Cardiac septum (tissue), 1 donor: Measurements from ENCODE around the gene LMAN1L. TPM values are rescaled to one million over a fixed set of nuclear protein-coding genes. Genes with fewer than 3 reads are reported as not detected.

ENCODE experiments used
- DNase-seq: peaks from one replicate; pipeline ENCODE4 v3.0.0-alpha.2; 2020; ENCODE audit warnings: low spot score
- intact Hi-C: fragments of 100-400 bp; cut with DNase I; formaldehyde crosslinking; loops from one replicate; pipeline ENCODE4 v1.14.0; 2022
- microRNA-seq: library from miRNA; unstranded; fragments of <30 nt; microRNA quantifications from one replicate; pipeline ENCODE4 v1.2.0, GENCODE V29; 2020
- total RNA-seq: library from RNA; stranded (reverse); fragmentation: NEBNext Ultra II Directional; extraction: Animal tissue kit (Norgen Biotek cat#: 25700); gene quantifications from one replicate; pipeline ENCODE4 v1.2.1, GENCODE V29; 2021
- donor health status: DM: no; HTN: no; CAD: no.

The LMAN1L gene
- total RNA-seq, 1 donor from 2014 or later = 7.9 TPM

- intact Hi-C loops = no loop called here
- DNase-seq = no peak
These were observed 55.4 kb downstream of the LMAN1L start for GRCh38 chr15:74868059-74868458.

- intact Hi-C loops = no loop called here
These were observed 56.7 kb downstream of the LMAN1L start for GRCh38 chr15:74869372-74869725.

DNA sequence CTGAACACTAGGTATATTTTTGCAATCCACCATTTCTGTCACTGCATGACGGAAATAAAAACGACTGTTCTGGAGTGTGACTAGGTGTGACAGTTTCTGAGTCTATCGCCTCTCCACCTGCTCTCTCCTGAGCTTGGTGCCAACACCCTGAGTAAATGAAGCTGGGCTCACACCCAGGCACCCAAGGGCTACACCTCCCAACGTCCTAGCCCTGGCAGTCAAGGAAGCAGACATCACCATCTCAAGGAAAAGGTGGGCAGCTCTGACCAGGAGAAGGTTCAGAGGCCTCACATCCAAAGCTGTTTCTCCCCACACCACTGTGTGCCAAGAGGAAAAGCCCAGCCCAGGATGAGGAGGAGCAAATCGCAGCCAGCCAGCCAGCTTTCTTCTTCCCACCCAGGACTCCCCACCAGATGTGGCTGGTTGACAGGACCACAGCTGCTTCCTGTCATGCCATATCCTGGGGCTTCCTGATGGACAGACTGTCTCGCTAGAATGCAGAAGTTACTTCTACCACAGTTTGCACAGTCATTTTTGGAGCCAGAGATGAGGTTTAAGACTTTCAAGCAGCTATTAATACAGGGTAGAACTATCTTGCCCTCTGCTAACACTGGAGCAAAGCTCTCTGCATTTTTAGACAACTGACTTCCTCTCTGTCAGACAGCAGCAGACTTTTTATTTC, 57.2 kb downstream of the LMAN1L start:
- DNase-seq = peak; percentile 81
- intact Hi-C loops = no loop called here

More at GRCh38 chr15:74869372-74869725, 56.7 kb downstream of the LMAN1L start:
- DNase-seq = no peak

DNA sequence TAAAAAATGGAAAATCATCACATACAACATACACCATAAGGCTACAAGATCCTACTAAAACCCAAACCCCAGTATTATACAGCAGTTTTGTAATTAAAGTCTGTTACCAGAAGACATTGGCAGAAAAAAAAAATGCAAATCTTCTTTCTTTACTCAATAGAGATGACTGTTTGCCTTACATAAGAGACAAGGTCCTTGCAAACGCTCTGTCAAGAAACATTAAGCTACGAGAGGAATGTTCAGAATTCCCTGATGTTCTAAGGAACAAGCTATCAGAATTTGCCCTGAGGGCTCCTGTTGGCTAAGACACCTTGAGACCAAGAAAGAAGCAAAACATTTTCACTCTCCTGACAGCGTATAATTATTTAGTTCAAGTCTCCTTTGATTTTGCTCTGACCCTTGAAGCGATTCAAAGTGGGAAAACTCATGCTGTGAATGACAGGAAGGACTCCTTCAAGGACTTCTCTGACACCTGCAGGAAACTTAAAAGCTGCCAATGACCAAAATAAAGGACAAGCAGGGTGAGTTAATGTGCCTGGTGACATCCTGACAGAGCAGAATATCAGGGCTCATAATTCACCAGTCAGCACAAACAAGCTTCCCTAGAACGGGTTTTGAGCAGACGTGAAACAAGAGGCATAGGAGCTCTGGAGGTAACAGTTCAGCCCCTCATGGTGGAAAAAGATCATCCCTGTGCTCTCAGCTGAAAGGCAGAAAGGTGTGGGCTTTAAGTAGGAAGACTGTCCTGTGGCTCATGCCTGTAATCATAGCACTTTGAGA, 58.0 kb downstream of the LMAN1L start:
- no peak for DNase-seq
- intact Hi-C loops = no loop called here

DNA sequence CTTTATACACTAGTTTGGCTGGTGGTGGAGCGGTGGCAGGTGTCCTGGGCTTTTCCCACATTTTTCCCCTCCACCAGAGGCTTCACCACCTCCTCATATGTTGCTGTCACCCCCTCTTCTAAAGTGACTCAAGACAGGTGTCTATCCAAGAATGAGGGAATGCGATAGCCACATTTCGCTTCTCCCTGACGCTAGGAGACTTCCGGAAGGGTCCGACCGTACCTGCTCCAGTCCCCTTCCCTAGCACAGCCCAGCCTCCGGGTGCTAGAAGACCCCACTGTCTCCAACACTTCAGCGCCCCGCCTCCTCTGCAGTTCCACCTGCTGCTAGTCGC, 60.0 kb downstream of the LMAN1L start:
- intact Hi-C loops = loop anchor here (2.0 kb wide), 1 partner anchor 34 kb away; the partner anchor contains the start of gene FAM219B
- DNase-seq = no peak

DNA sequence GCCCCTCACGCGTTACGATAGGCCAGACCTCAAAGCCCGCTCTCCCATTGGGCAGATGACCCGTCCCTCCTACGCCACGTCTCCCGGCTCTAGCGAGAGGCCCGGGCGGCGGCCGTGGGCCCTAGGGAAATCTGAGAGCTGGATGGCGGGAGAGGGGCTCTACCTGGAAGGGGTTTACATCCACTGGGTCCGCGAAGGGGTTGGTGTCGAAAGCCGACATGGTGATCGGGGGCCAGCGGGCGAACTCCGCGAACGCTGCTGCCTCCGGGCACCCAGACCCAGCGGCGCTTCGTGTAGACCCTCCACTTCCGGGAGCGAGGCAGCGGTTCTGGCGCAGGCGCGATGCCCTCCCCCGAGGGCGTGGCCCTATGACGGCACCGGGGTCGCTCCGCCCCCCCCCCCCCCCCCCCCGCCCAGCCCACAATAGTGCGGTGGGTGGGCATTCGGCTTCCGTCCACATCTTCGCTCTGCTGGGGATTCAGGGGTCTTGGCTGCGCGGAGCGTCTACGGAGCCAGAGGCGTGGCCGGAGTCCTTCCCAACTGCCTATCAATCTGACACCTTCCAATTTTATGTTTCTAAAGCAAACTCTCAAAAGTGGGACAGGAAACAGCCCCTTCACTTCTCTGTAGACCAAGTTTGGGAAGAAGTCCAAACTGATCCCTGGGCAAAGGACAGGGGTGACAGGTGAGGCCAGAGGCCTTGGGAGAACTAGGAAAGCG, 60.6 kb downstream of the LMAN1L start, which contains the start of gene SCAMP2:
Gene SCAMP2 (minus strand): TSS at position 330 of the 720 bp plus-strand sequence. CDS start 110 bp downstream, at position 220.
- intact Hi-C loops = loop anchor here (2.0 kb wide), 1 partner anchor 34 kb away; the partner anchor contains the start of gene FAM219B
- peak; percentile 98 for DNase-seq

DNA sequence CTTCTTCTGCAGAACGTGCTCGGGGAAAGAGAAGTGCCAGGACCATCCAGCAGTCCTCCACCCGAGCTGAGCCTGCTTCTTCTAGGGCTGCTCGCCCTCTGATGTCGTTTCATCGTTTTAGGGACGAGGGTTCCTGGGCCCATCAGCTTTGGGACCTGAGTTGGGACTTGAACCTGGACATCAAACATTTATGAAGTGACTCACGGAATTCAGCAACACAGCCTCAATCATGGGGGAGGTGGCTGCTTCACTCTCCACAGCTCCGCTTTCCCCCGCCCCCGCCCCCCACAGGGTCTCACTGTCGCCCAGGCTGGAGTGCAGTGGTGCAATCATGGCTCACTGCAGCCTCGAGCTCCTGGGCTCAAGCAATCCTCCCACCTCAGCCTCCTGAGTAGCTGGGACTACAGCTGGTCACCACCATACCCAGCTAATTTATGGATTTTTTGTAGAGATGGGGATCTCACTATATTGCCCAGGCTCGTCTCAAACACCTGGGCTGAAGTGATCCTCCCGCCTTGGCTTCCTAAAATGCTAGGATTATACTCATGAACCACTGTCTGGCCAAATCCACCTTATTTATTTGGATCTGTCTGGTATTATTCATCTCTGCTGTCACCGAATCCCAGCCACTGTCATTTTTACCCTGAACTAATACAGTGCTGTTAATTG, 61.3 kb downstream of the LMAN1L start:
- DNase-seq = no peak
- intact Hi-C loops = loop anchor here (2.0 kb wide), 1 partner anchor 33 kb away; the partner anchor contains the start of gene FAM219B

Small RNA genes within 50 kb of the gene (microRNA-seq; reads per million reads assigned to microRNA genes)
- gene MIR4513 (not detected), gene MIR6882 (not detected)

Other genes starting within 250 kb of the LMAN1L start
- gene CLK3, start 197.0 kb upstream of the LMAN1L start, total RNA-seq = 53.1 TPM
- 17.8 TPM for gene EDC3, start 116.8 kb upstream of the LMAN1L start, total RNA-seq
- gene CYP1A1, start 87.3 kb upstream of the LMAN1L start, total RNA-seq = 0.30 TPM
- gene CYP1A2, start 64.0 kb upstream of the LMAN1L start, total RNA-seq = not detected
- gene CSK, start 30.8 kb upstream of the LMAN1L start, total RNA-seq = 29.5 TPM
- 0.67 TPM for gene CPLX3, start 13.8 kb downstream of the LMAN1L start, total RNA-seq
- gene ULK3, start 30.3 kb downstream of the LMAN1L start, total RNA-seq = 25.6 TPM
- gene SCAMP2, start 60.5 kb downstream of the LMAN1L start, total RNA-seq = 33.3 TPM
- gene MPI, start 77.2 kb downstream of the LMAN1L start, total RNA-seq = 44.5 TPM
- gene FAM219B, start 94.0 kb downstream of the LMAN1L start, total RNA-seq = 62.5 TPM
- 804 TPM for gene COX5A, start 125.2 kb downstream of the LMAN1L start, total RNA-seq
- gene RPP25, start 143.9 kb downstream of the LMAN1L start, total RNA-seq = 1.8 TPM
- gene SCAMP5, start 182.7 kb downstream of the LMAN1L start, total RNA-seq = 3.6 TPM
- gene PPCDC, start 210.8 kb downstream of the LMAN1L start, total RNA-seq = 7.2 TPM